Neural progenitor cell (in vitro differentiated cells): ENCODE measurements around the gene CA14.

Source experiments
- EZH2 ChIP-seq: fragments of 200-600 bp; sonication (generic); IDR thresholded peaks from 2 replicates; pipeline ENCODE4 v1.6.1; 2017; ENCODE audit warnings: antibody characterized with exemption, mild to moderate bottlenecking, moderate library complexity
- EZH2phosphoT487 ChIP-seq: fragments of 200-600 bp; sonication (generic); IDR thresholded peaks from 2 replicates; pipeline ENCODE4 v1.6.1; 2017; ENCODE audit warnings: antibody characterized with exemption
- TF ChIP-seq, protein P1 (sequence below): fragments of 200-600 bp; sonication (generic); IDR thresholded peaks from 2 replicates; pipeline ENCODE4 v1.5.1; 2017; ENCODE audit warnings: antibody characterized with exemption, mild to moderate bottlenecking

DNA sequence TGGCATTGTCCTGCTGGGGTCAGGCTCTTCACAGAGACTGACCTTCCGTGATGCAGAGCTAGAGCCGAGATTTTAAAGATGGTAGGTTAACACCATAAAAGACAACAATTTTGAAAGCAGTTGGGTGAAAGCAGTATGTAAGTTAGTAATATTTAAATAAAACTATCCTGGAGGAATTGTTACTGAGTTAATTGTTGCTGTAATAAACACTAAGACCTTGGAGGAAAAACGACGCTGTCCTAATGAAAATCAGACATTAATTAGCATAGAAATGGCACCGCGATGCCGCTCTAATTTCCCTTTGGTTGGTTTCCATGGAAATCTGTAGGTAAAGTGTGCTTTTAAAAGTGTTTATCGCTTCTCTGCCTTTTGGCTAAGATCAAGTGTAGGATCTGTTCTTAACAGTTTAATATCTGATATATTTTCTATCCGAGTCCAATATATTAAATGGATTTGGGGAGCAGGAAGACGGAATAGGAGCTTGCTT lies 20.9 kb upstream of the CA14 start:
- TF ChIP-seq, protein P1, sequence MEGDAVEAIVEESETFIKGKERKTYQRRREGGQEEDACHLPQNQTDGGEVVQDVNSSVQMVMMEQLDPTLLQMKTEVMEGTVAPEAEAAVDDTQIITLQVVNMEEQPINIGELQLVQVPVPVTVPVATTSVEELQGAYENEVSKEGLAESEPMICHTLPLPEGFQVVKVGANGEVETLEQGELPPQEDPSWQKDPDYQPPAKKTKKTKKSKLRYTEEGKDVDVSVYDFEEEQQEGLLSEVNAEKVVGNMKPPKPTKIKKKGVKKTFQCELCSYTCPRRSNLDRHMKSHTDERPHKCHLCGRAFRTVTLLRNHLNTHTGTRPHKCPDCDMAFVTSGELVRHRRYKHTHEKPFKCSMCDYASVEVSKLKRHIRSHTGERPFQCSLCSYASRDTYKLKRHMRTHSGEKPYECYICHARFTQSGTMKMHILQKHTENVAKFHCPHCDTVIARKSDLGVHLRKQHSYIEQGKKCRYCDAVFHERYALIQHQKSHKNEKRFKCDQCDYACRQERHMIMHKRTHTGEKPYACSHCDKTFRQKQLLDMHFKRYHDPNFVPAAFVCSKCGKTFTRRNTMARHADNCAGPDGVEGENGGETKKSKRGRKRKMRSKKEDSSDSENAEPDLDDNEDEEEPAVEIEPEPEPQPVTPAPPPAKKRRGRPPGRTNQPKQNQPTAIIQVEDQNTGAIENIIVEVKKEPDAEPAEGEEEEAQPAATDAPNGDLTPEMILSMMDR, result no peak
- TF ChIP-seq EZH2phosphoT487 (no peak), EZH2 (no peak)
